Middle frontal gyrus (tissue), 1 donor: ENCODE measurements around the gene PALMD.
A peak's percentile ranks its signal among the peaks of the same experiment; 100 is the strongest.

Experiments used
- DNase-seq: peaks from one replicate; pipeline ENCODE4 v3.0.0-alpha.2; 2015; ENCODE audit warnings: low spot score; ENCODE audit errors: extremely low spot score

PALMD gene

GRCh38 chr1:99691175-99691574 is 45.3 kb downstream of the PALMD start:
- no peak for DNase-seq

- DNase-seq = no peak
Measured at GRCh38 chr1:99696616-99697015, 50.7 kb downstream of the PALMD start.

DNA sequence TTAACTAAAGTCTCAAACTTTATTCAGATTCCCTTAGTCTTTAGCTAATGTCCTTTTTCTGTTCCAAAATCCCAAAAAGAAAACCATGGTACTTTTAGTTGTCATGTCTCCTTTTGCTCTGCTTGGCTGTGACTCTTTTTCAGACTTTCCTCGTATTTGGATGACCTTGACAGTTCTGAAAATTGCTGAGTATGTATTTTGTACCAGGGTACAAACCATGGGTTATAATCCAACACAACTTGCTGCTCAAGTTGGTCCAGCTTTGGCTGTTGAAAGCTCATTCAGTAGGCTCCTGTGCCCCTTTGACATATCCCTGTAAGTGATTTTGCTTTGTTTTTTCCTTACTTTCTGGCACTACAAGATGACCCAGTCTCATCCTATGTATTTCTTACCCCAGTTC is 51.7 kb downstream of the PALMD start:
- no peak for DNase-seq

DNA sequence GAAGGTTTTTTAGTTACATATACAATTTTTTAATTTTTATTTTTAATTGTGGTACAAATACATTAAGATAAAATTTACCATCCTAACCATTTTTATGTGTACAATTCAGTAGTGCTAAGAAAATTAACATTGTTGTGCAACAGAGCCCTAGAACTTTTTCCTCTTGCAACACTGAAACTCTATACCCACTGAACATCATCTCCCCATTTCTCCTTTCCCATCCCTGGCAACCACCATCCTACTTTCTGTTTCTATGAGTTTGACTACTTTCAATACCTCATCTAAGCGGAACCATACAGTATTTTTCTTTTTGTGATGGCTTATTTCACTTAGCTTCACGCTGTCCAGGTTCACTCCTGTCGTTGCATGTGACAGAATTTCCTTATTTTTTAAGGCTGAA is 54.1 kb downstream of the PALMD start:
- DNase-seq = no peak

- no peak for DNase-seq
Measured at GRCh38 chr1:99702221-99702620, 56.3 kb downstream of the PALMD start.

- DNase-seq = no peak
Measured at GRCh38 chr1:99704356-99704816, 58.5 kb downstream of the PALMD start.

- no peak for DNase-seq
Measured at GRCh38 chr1:99705385-99705784, 59.5 kb downstream of the PALMD start.

GRCh38 chr1:99707535-99708142 is 61.7 kb downstream of the PALMD start:
- peak; percentile 69 for DNase-seq

GRCh38 chr1:99710994-99711393 is 65.1 kb downstream of the PALMD start:
- DNase-seq = no peak

- no peak for DNase-seq
Measured at GRCh38 chr1:99713006-99713405, 67.1 kb downstream of the PALMD start.

- no peak for DNase-seq
Measured at GRCh38 chr1:99717005-99717404, 71.1 kb downstream of the PALMD start.

GRCh38 chr1:99723251-99723650 is 77.3 kb downstream of the PALMD start:
- no peak for DNase-seq

- DNase-seq = no peak
Measured at GRCh38 chr1:99725996-99726395, 80.1 kb downstream of the PALMD start.

DNA sequence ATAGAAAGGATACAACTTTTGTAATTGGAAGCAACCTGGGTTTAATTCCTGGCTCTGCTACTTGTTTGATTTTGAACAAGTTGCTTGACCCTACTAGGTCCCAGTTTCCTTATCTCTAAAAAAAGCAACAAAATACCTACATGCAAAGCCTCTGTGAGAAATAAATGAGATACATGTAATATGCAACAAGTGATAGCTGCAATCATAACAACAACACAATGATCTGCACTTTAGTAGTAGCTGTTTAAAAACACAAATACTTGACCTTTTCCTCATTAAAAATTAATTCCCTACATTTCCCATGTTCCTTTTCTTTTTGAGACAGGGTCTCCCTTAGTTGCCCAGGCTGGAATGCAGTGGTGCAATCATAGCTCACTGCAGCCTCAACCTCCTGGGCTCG is 80.5 kb downstream of the PALMD start:
- no peak for DNase-seq

DNA sequence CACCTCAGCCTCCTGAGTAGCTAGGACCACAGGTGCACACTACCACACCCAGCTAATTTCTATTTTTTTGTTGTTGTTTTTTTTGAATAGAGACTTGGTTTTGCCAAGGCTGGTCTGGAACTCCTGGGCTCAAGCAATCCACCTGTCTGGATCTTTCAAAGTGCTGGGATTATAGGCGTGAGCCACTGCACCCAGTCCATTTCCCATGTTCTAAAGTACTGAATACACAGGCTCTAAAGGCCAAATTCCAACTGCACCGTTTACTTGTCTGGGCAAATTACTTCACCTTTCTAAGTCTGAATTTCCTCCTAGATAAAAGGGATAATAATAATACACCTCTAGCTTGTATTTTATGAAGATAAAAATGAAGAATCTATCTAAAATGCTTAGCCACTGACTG is 80.9 kb downstream of the PALMD start:
- DNase-seq = no peak

GRCh38 chr1:99727575-99728185 is 81.8 kb downstream of the PALMD start:
- DNase-seq = no peak

GRCh38 chr1:99728494-99729235 is 82.8 kb downstream of the PALMD start:
- DNase-seq = no peak

GRCh38 chr1:99731384-99731783 is 85.5 kb downstream of the PALMD start:
- no peak for DNase-seq

GRCh38 chr1:99735852-99736251 is 89.9 kb downstream of the PALMD start:
- DNase-seq = no peak

GRCh38 chr1:99737016-99737415 is 91.1 kb downstream of the PALMD start:
- DNase-seq = peak; percentile 30

DNA sequence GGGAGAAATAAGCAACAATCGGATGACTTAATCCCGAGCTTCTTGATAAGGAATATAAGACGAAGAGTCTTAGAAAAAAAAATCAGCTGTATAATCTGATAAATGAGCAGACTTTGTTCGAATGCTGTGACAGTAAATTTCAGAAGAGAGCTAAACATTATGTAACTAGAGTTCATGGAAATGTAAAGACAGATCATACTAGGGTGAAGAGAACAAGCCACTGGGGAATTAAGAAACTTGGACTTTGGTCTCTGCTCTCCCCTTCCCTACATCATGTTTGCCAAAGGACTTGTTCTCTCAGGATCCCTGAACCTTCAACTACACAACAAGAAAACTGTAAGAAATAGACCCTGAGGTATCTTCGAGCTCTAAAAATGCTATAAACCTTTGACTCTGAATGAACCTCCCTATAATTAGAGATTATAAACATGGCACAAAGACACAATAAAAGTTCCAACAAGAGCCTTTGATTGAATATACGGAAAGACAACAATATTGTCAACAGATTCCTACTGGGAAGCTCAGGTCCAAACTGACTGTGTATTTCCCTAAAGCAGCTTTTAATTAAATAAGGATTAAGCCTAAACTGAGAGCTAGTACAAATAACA is 93.0 kb downstream of the PALMD start:
- no peak for DNase-seq

GRCh38 chr1:99740141-99740540 is 94.2 kb downstream of the PALMD start:
- no peak for DNase-seq
